Spleen (tissue), 11 donors: ENCODE data around the gene ACTMAP. TPM values are rescaled to one million over a fixed set of nuclear protein-coding genes. Genes with fewer than 3 reads are reported as not detected.

Experiments
- DNase-seq: peaks from one replicate; pipeline ENCODE4 v3.0.0-alpha.2; 2020
- H3K27ac ChIP-seq, 8 donors: fragments of 200-600 bp; sonication (generic) in 7 of 8; 1 replicate in 4 of 8; 2 replicates in 4 of 8; pipeline versions ENCODE4 v1.5.0 to v1.8.0; 2016 to 2021; ENCODE audit warnings: inconsistent platforms in 4 of 8, mild to moderate bottlenecking in 4 of 8, moderate library complexity in 1 of 8
- H3K27me3 ChIP-seq, 7 donors: fragments of 200-600 bp; sonication (generic) in 6 of 7; replicated peaks in 1 of 7; 1 replicate in 4 of 7; 2 replicates in 3 of 7; pipeline versions ENCODE4 v1.5.0 to v1.8.0; 2016 to 2021; ENCODE audit warnings: inconsistent platforms in 3 of 7, mild to moderate bottlenecking in 1 of 7
- H3K36me3 ChIP-seq, 6 donors: fragments of 200-600 bp; sonication (generic) in 5 of 6; 1 replicate in 4 of 6; 2 replicates in 2 of 6; pipeline versions ENCODE4 v1.5.0 to v1.8.0; 2016 to 2021; ENCODE audit warnings: inconsistent platforms in 2 of 6
- H3K4me1 ChIP-seq, 6 donors: fragments of 200-600 bp; sonication (generic) in 5 of 6; 1 replicate in 3 of 6; 2 replicates in 3 of 6; pipeline versions ENCODE4 v1.5.0 to v1.8.0; 2016 to 2021; ENCODE audit warnings: inconsistent platforms in 3 of 6
- H3K4me3 ChIP-seq, 8 donors: fragments of 200-600 bp; sonication (generic) in 7 of 8; 1 replicate in 4 of 8; 2 replicates in 4 of 8; pipeline versions ENCODE4 v1.5.0 to v1.8.0; 2016 to 2021; ENCODE audit warnings: inconsistent platforms in 4 of 8, mild to moderate bottlenecking in 4 of 8, moderate library complexity in 2 of 8
- H3K9me3 ChIP-seq, 8 donors: fragments of 200-600 bp; sonication (generic) in 7 of 8; 1 replicate in 4 of 8; 2 replicates in 4 of 8; pipeline versions ENCODE4 v1.5.0 to v1.8.0; 2016 to 2021; ENCODE audit warnings: inconsistent platforms in 4 of 8
- POLR2A ChIP-seq, 3 donors: fragments of 450-650 bp; IDR thresholded peaks; one replicate each; pipeline ENCODE4 v1.5.1; 2017; ENCODE audit warnings: antibody characterized with exemption in 3 of 3, mild to moderate bottlenecking in 1 of 3
- POLR2AphosphoS5 ChIP-seq, 3 donors: sonication (generic); formaldehyde crosslinking; IDR thresholded peaks; one replicate each; pipeline ENCODE4 v1.5.1; 2017; ENCODE audit warnings: antibody characterized with exemption in 3 of 3
- WGBS, 5 donors: extraction: QIAGEN DNeasy Blood & Tissue Kit in 3 of 5; methylation state at CpG; one replicate each; pipeline versions ENCODE4 v1.1.5 to v1.1.7; 2013 to 2018; 5-methylcytosine and 5-hydroxymethylcytosine counted together
- intact Hi-C: fragments of 100-400 bp; cut with DNase I; formaldehyde crosslinking; loops from one replicate; pipeline ENCODE4 v1.15.0; 2023; ENCODE audit warnings: low total_unique reads
- polyA plus RNA-seq, 3 donors: library from polyadenylated mRNA; stranded (reverse); fragments of 200-250 nt; gene quantifications; one replicate each; pipeline ENCODE4 v1.2.1, GENCODE V29; 2013
- total RNA-seq, 7 donors: library from RNA; depleted of rRNA in 3 of 7; stranded (reverse); fragments of >200 nt in 3 of 7; fragmentation: NEBNext Ultra II Directional in 4 of 7; extraction: Animal tissue kit (Norgen Biotek cat#: 25700) in 4 of 7; gene quantifications; one replicate each; pipeline versions ENCODE4 v1.1.0 to v1.2.1, GENCODE V29; 2016 to 2021
- TF ChIP-seq, protein P1 (sequence below), 11 experiments: fragments of 200-600 bp in 7 of 11; fragments of 450-650 bp in 4 of 11; sonication (generic) in 4 of 11; IDR thresholded peaks in 8 of 11; conservative IDR thresholded peaks in 3 of 11; 1 replicate in 7 of 11; 2 replicates in 4 of 11; pipeline versions ENCODE4 v1.4.0 to v1.8.0; 2016 to 2021; ENCODE audit warnings: antibody characterized with exemption in 11 of 11, inconsistent platforms in 4 of 11, mild to moderate bottlenecking in 1 of 11
- donor health status: healthy with polysubstance abuse.
- donor health status: DM: no; HTN: no; CAD: no; lungs with moderate emphysema.
- donor health status: DM: no; HTN: no; CAD: no.
- donor health status: Bipolar disorder and iron deficiency.
- donor health status: healthy.
- donor health status: DM: no; HTN: no; CAD: no.
- donor health status: DM: yes; HTN: yes; CAD: no.

The ACTMAP gene
- total and polyA plus RNA-seq, 10 donors: 5.2 to 16.2 (median 8.3) TPM

DNA sequence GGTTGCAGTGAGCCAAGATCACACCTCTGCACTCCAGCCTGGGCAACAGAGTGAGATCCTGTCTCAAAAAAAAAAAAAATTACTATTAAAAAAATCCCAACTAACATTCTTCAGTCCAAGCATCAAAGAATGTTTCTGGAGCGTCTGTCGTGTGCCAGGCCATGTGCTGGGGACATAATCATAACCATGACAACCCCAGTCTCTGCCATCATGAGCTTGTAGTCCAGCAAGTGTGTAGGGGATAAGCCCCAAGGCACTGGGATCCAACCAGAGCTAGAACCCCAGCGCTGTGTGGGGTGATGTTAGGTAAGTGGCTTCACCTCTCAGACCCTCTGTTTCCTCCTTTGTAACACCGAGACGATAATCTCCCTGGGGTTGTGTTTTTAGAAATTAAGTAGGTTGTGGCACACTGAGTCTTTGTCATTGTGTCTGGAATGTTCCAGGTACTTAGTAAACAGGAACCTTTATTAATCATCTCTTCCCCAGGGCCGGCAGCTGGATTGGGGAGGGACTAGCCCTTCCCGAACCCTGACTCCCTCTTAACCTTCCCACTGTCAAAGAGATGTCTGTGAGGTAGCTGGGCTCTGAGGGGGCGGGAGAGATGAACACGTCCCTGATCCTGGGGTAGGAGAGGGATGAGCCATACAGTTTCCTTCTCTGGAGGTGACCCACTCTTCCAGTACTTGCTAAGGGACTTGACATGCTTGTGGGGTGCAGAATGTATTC is 28.2 kb downstream of the ACTMAP start:
- WGBS, 5 donors: 62 to 84% (median 70%) methylated on average over 9 of the region's 9 CpGs
- peaks cover 0 to 49% (median 26%) of the 10 kb centered on the region in 6 donors for H3K36me3 ChIP-seq
- peak overlapping the region in 1 of 8 donors; percentile 84 for H3K4me3 ChIP-seq

DNA sequence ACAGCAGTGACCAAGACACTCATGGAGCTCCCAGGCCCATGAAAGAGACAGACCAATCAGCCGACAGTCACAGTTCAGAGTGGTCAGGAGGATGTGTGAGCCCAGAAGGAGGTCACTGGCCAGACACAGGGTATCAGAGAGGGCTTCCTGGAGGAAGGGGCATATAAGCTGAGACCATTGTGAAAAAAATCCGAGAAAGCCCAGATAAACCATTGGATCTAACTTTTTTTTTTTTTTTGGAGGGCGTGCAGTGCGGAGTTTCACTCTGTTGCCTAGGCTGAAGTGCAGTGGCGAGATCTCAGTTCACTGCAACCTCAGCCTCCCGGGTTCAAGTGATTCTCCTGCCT is 29.2 kb downstream of the ACTMAP start:
- no peaks in the 10 kb centered on the region for H3K27me3 ChIP-seq
- DNase-seq: no peak
- 69 to 86% (median 83%) methylated on average over 6 of the region's 6 CpGs for WGBS, 5 donors
- no peaks in the 10 kb centered on the region for H3K9me3 ChIP-seq
- H3K36me3 ChIP-seq: peaks cover 0 to 39% (median 18%) of the 10 kb centered on the region in 6 donors
- intact Hi-C loops: no loop called here
- TF ChIP-seq, protein P1, sequence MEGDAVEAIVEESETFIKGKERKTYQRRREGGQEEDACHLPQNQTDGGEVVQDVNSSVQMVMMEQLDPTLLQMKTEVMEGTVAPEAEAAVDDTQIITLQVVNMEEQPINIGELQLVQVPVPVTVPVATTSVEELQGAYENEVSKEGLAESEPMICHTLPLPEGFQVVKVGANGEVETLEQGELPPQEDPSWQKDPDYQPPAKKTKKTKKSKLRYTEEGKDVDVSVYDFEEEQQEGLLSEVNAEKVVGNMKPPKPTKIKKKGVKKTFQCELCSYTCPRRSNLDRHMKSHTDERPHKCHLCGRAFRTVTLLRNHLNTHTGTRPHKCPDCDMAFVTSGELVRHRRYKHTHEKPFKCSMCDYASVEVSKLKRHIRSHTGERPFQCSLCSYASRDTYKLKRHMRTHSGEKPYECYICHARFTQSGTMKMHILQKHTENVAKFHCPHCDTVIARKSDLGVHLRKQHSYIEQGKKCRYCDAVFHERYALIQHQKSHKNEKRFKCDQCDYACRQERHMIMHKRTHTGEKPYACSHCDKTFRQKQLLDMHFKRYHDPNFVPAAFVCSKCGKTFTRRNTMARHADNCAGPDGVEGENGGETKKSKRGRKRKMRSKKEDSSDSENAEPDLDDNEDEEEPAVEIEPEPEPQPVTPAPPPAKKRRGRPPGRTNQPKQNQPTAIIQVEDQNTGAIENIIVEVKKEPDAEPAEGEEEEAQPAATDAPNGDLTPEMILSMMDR (IDR thresholded peaks at IDR 0.05 in 8 of 11, conservative IDR thresholded peaks at IDR 0.05 in 3 of 11): no peak
- no peak for TF ChIP-seq POLR2A (IDR thresholded peaks at IDR 0.05)
- no peak for TF ChIP-seq POLR2AphosphoS5 (IDR thresholded peaks at IDR 0.05)
- peak overlapping the region in 4 of 8 donors; percentile 69 to 84 (median 72) for H3K4me3 ChIP-seq
- peak overlapping the region; percentile 53 to 96 (median 92) for H3K27ac ChIP-seq
- H3K4me1 ChIP-seq: peaks cover 39 to 85% (median 62%) of the 10 kb centered on the region in 6 donors

More for the DNA sequence above, 28.2 kb downstream of the ACTMAP start:
- Histone ChIP-seq H3K9me3 (no peaks in the 10 kb centered on the region), H3K27ac (peak overlapping the region in 5 of 8 donors; percentile 33 to 96 (median 94)), H3K4me1 (peaks cover 36 to 80% (median 57%) of the 10 kb centered on the region in 6 donors), H3K27me3 (no peaks in the 10 kb centered on the region)
- TF ChIP-seq POLR2A (IDR thresholded peaks at IDR 0.05) (no peak), POLR2AphosphoS5 (IDR thresholded peaks at IDR 0.05) (peak in 1 of 3 donors; percentile 29)
- DNase-seq: no peak
- intact Hi-C loops: no loop called here

DNA sequence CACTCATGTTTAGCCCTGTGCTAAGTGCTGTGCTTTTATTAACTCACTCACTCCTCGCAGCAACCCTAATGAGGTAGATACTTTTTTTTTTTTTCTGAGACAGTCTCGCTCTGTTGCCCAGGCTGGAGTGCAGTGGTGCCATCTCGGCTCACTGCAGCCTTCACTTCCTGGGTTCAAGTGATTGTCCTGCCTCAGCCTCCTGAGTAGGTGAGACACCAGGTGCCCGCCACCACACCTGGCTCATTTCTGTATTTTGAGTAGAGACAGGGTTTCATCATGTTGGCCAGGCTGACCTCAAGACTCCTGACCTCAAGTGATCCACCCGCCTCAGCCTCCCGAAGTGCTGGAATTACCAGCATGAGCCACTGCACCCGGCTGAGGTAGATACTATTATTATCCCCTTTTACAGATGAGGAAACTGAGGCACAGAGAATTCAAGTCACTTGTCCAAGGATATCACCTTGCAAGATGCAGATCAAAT is 30.8 kb downstream of the ACTMAP start:
- TF ChIP-seq, protein P1 (IDR thresholded peaks at IDR 0.05 in 8 of 11, conservative IDR thresholded peaks at IDR 0.05 in 3 of 11): no peak
- no peak for TF ChIP-seq POLR2AphosphoS5 (IDR thresholded peaks at IDR 0.05)
- TF ChIP-seq POLR2A (IDR thresholded peaks at IDR 0.05): no peak
- H3K36me3 ChIP-seq: peaks cover 0 to 23% (median 4%) of the 10 kb centered on the region in 6 donors
- H3K27me3 ChIP-seq: no peaks in the 10 kb centered on the region
- H3K4me3 ChIP-seq: peak overlapping the region; percentile 69 to 84 (median 74)
- no peaks in the 10 kb centered on the region for H3K9me3 ChIP-seq
- intact Hi-C loops: no loop called here
- H3K27ac ChIP-seq: peak overlapping the region; percentile 36 to 96 (median 92)
- 53 to 69% (median 65%) methylated on average over 7 of the region's 7 CpGs for WGBS, 5 donors
- peaks cover 46 to 95% (median 75%) of the 10 kb centered on the region in 6 donors for H3K4me1 ChIP-seq
- DNase-seq: no peak

- peak; percentile 82 for DNase-seq
- intact Hi-C loops: no loop called here
- peaks cover 50 to 95% (median 79%) of the 10 kb centered on the region in 6 donors for H3K4me1 ChIP-seq
Measured at GRCh38 chr19:40718774-40719391, 31.4 kb downstream of the ACTMAP start.

More at GRCh38 chr19:40718774-40719391, 31.4 kb downstream of the ACTMAP start:
- Histone ChIP-seq H3K27me3 (no peaks in the 10 kb centered on the region), H3K36me3 (peaks cover 0 to 17% (median 2%) of the 10 kb centered on the region in 6 donors), H3K27ac (peak overlapping the region; percentile 54 to 96 (median 92)), H3K4me3 (peak overlapping the region; percentile 69 to 84 (median 74)), H3K9me3 (no peaks in the 10 kb centered on the region)
- TF ChIP-seq POLR2AphosphoS5 (IDR thresholded peaks at IDR 0.05) (peak in 2 of 3 donors; percentile 37 to 50), POLR2A (IDR thresholded peaks at IDR 0.05) (no peak)
- 22 to 32% (median 27%) methylated on average over 8 to 16 of the region's 16 CpGs for WGBS, 5 donors
